SU-DHL-6 (cell line): ENCODE data around the gene LIN7C.
"Not testable (repeated sequence)": the region's sequence is repeated elsewhere in the genome, so short reads cannot be mapped to it uniquely, and the experiment has no call there.

Experiments used
- H2AFZ ChIP-seq: fragments of 200-600 bp; sonication (generic); 2 replicates; pipeline ENCODE4 v1.6.1; 2014; ENCODE audit warnings: low read depth, mild to moderate bottlenecking, moderate library complexity, mixed read lengths, antibody characterized with exemption, low read length; ENCODE audit not compliant: severe bottlenecking
- H3F3A ChIP-seq: fragments of 200-600 bp; shearing (Covaris generic); 2 replicates; pipeline ENCODE4 v1.6.0; 2016; ENCODE audit warnings: antibody characterized with exemption, mild to moderate bottlenecking; ENCODE audit not compliant: insufficient read depth
- H3K27ac ChIP-seq: fragments of 200-600 bp; sonication (generic); 2 replicates; pipeline ENCODE4 v1.5.1; 2016; ENCODE audit warnings: low read depth, mild to moderate bottlenecking, low read length, moderate library complexity, mixed read lengths
- H3K27me3 ChIP-seq: fragments of 200-600 bp; sonication (generic), shearing (Covaris generic); 2 replicates; pipeline ENCODE4 v1.6.0; 2014; ENCODE audit warnings: mild to moderate bottlenecking, low read length
- H3K36me3 ChIP-seq: fragments of 200-600 bp; sonication (generic); 2 replicates; pipeline ENCODE4 v1.6.1; 2014; ENCODE audit warnings: mild to moderate bottlenecking, low read length, mixed read lengths
- H3K4me2 ChIP-seq: fragments of 300-600, 200-600 bp; shearing (Covaris generic), sonication (generic); 2 replicates; pipeline ENCODE4 v1.6.0; 2014; ENCODE audit warnings: low read length, low read depth, mild to moderate bottlenecking; ENCODE audit not compliant: poor library complexity, severe bottlenecking
- H3K4me3 ChIP-seq: fragments of 200-600 bp; sonication (generic); 2 replicates; pipeline ENCODE4 v1.5.1; 2014; ENCODE audit warnings: antibody characterized with exemption, low read length, mild to moderate bottlenecking, mixed read lengths; ENCODE audit not compliant: insufficient read depth, poor library complexity, severe bottlenecking
- H3K79me2 ChIP-seq: fragments of 200-600 bp; sonication (generic); 2 replicates; pipeline ENCODE4 v1.6.1; 2014; ENCODE audit warnings: mild to moderate bottlenecking, low read length, moderate library complexity; ENCODE audit not compliant: insufficient read depth
- H3K9ac ChIP-seq: fragments of 200-600 bp; sonication (generic); 2 replicates; pipeline ENCODE4 v1.7.0; 2014; ENCODE audit warnings: mild to moderate bottlenecking, low read length
- H3K9me2 ChIP-seq: fragments of 200-600 bp; sonication (generic); replicated peaks from 2 replicates; pipeline ENCODE4 v1.6.1; 2014; ENCODE audit warnings: low read length; ENCODE audit not compliant: insufficient read depth
- H3K9me3 ChIP-seq: fragments of 200-600 bp; sonication (generic); 2 replicates; pipeline ENCODE4 v1.6.1; 2014; ENCODE audit warnings: low read length, mixed read lengths; ENCODE audit not compliant: insufficient read depth
- H4K20me1 ChIP-seq: fragments of 200-600 bp; sonication (generic); 2 replicates; pipeline ENCODE4 v1.6.1; 2014; ENCODE audit warnings: low read depth, mild to moderate bottlenecking, antibody characterized with exemption, low read length, moderate library complexity, mixed read lengths
- CTCF ChIP-seq: fragments of 200-600 bp; sonication (generic); IDR thresholded peaks from one replicate; pipeline ENCODE4 v1.5.1; 2017; ENCODE audit warnings: antibody characterized with exemption, mild to moderate bottlenecking, low read length, moderate library complexity; ENCODE audit not compliant: insufficient read depth, poor library complexity, severe bottlenecking
- EZH2phosphoT487 ChIP-seq: fragments of 200-600 bp; sonication (generic), shearing (Covaris generic); conservative IDR thresholded peaks from 2 replicates; pipeline ENCODE4 v1.6.1; 2018; ENCODE audit warnings: mild to moderate bottlenecking, antibody characterized with exemption, low read length, moderate library complexity, mixed read lengths

LIN7C gene

GRCh38 chr11:27518518-27518917 lies 11.9 kb upstream of the LIN7C start:
- Histone ChIP-seq H3K27me3 (no peaks in the 10 kb centered on the region), H3K36me3 (no peaks in the 10 kb centered on the region), H3K9me3 (no peaks in the 10 kb centered on the region), H2AFZ (no peak overlapping the region), H4K20me1 (no peaks in the 10 kb centered on the region), H3K4me3 (no peak overlapping the region), H3K27ac (no peak overlapping the region), H3K79me2 (no peaks in the 10 kb centered on the region), H3F3A (no peaks in the 10 kb centered on the region), H3K9ac (no peak overlapping the region), H3K9me2 (no peaks in the 10 kb centered on the region), H3K4me2 (no peak overlapping the region)
- TF ChIP-seq EZH2phosphoT487 = no peak
- no peak for TF ChIP-seq CTCF

- H3K79me2 ChIP-seq, H3K9ac ChIP-seq, H2AFZ ChIP-seq, H3K9me2 ChIP-seq, H4K20me1 ChIP-seq, H3K4me2 ChIP-seq, H3K27me3 ChIP-seq, H3K36me3 ChIP-seq, H3K27ac ChIP-seq, H3K4me3 ChIP-seq, H3K9me3 ChIP-seq, H3F3A ChIP-seq: not testable (repeated sequence)
Measured at GRCh38 chr11:27517490-27517889, 10.9 kb upstream of the LIN7C start.

GRCh38 chr11:27514558-27514957 lies 8.0 kb upstream of the LIN7C start:
- Histone ChIP-seq H3K27ac (no peak overlapping the region), H3K9me2 (no peaks in the 10 kb centered on the region), H2AFZ (no peak overlapping the region), H3K9ac (no peak overlapping the region), H3K36me3 (no peaks in the 10 kb centered on the region), H3K27me3 (no peaks in the 10 kb centered on the region), H3K79me2 (no peaks in the 10 kb centered on the region), H3K4me2 (no peak overlapping the region), H3F3A (no peaks in the 10 kb centered on the region), H4K20me1 (no peaks in the 10 kb centered on the region), H3K4me3 (no peak overlapping the region), H3K9me3 (no peaks in the 10 kb centered on the region)
- no peak for TF ChIP-seq EZH2phosphoT487
- no peak for TF ChIP-seq CTCF

- no peak overlapping the region for H3K9ac ChIP-seq
- H4K20me1 ChIP-seq = no peaks in the 10 kb centered on the region
- no peak overlapping the region for H2AFZ ChIP-seq
- H3F3A ChIP-seq = no peaks in the 10 kb centered on the region
- no peak overlapping the region for H3K27ac ChIP-seq
- H3K9me2 ChIP-seq = no peaks in the 10 kb centered on the region
- H3K4me2 ChIP-seq = no peak overlapping the region
- no peaks in the 10 kb centered on the region for H3K9me3 ChIP-seq
- H3K27me3 ChIP-seq = no peaks in the 10 kb centered on the region
- H3K36me3 ChIP-seq = no peaks in the 10 kb centered on the region
- no peak overlapping the region for H3K4me3 ChIP-seq
- H3K79me2 ChIP-seq = no peaks in the 10 kb centered on the region
- TF ChIP-seq CTCF (no peak), EZH2phosphoT487 (no peak)
Measured at GRCh38 chr11:27514076-27514475, 7.5 kb upstream of the LIN7C start.
